MM.1S (cell line): ENCODE measurements around the gene TMX3.

Experiments used
- CTCF ChIP-seq: fragments of 300-600 bp; sonication (generic); IDR thresholded peaks from 2 replicates; pipeline ENCODE4 v1.5.1; 2016; ENCODE audit warnings: antibody characterized with exemption, low read length, mixed read lengths
- EZH2phosphoT487 ChIP-seq: fragments of 300-600 bp; sonication (generic); IDR thresholded peaks from 2 replicates; pipeline ENCODE4 v1.6.1; 2018; ENCODE audit warnings: antibody characterized with exemption, low read length

DNA sequence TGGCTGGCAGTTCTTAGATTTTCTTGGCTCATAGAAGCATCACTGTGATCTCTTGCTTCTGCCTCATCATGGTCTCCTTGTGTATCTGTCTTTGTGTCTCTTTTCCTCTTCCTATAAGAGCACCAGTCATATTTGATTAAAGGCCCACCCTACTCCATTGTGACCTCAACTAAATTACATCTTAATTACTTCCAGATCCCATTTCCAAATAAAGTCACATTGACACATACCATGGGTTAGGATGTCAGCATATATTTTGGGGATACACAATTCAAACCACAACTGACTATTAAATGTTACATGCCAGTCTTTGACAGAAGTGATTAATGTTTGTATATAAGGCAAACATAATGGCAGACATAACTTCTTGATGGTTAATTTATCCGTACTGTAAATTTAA, 27.3 kb upstream of the TMX3 start:
- TF ChIP-seq EZH2phosphoT487 (no peak), CTCF (no peak)
